Type B pancreatic cell (in vitro differentiated cells): ENCODE measurements around the gene CHST15. TPM values are rescaled to one million over a fixed set of nuclear protein-coding genes. Genes with fewer than 3 reads are reported as not detected.

Source experiments
- DNase-seq: peaks from one replicate; pipeline ENCODE4 v3.0.0; 2021; ENCODE audit warnings: mixed read lengths; ENCODE audit not compliant: unreplicated experiment; ENCODE audit errors: extremely low spot score
- H3K27ac Mint-ChIP-seq: 2 replicates; pipeline ENCODE4 v1.8.0; 2021; ENCODE audit warnings: mild to moderate bottlenecking, mixed read lengths
- H3K27me3 Mint-ChIP-seq: 2 replicates; pipeline ENCODE4 v1.8.0; 2021; ENCODE audit warnings: mixed read lengths
- H3K36me3 Mint-ChIP-seq: 2 replicates; pipeline ENCODE4 v1.8.0; 2021; ENCODE audit warnings: mixed read lengths
- H3K4me1 Mint-ChIP-seq: one replicate; pipeline ENCODE4 v1.8.0; 2021; ENCODE audit warnings: mixed read lengths; ENCODE audit not compliant: unreplicated experiment
- H3K4me3 Mint-ChIP-seq: 2 replicates; pipeline ENCODE4 v1.8.0; 2021; ENCODE audit warnings: mild to moderate bottlenecking, mixed read lengths
- H3K9me3 Mint-ChIP-seq: 2 replicates; pipeline ENCODE4 v1.8.0; 2021; ENCODE audit warnings: mixed read lengths
- CTCF ChIP-seq: fragments of 200-600 bp; sonication (generic); conservative IDR thresholded peaks from 2 replicates; pipeline ENCODE4 v1.5.0; 2021; ENCODE audit warnings: antibody characterized with exemption, mild to moderate bottlenecking
- total RNA-seq: library from RNA; stranded (reverse); gene quantifications from 2 replicates; pipeline ENCODE4 v1.2.1, GENCODE V29; 2021; ENCODE audit warnings: low replicate concordance

The CHST15 gene
- total RNA-seq, 1 donor from 2014 or later: 22.9 TPM

GRCh38 chr10:124061030-124061429 is 32.4 kb downstream of the CHST15 start:
- peaks cover 30% of the 10 kb centered on the region for H3K4me1 Mint-ChIP-seq

GRCh38 chr10:124060148-124060720 is 33.2 kb downstream of the CHST15 start:
- no peak for TF ChIP-seq CTCF
- Mint-ChIP-seq H3K4me1 (peaks cover 22% of the 10 kb centered on the region), H3K27ac (no peak overlapping the region), H3K27me3 (no peaks in the 10 kb centered on the region), H3K9me3 (no peaks in the 10 kb centered on the region), H3K4me3 (no peak overlapping the region), H3K36me3 (peaks cover 4% of the 10 kb centered on the region)
- no peak for DNase-seq

More at GRCh38 chr10:124061030-124061429, 32.4 kb downstream of the CHST15 start:
- peaks cover 4% of the 10 kb centered on the region for H3K36me3 Mint-ChIP-seq
- no peak for TF ChIP-seq CTCF
- no peak overlapping the region for H3K4me3 Mint-ChIP-seq
- no peak overlapping the region for H3K27ac Mint-ChIP-seq
- DNase-seq: no peak
- no peaks in the 10 kb centered on the region for H3K27me3 Mint-ChIP-seq
- no peaks in the 10 kb centered on the region for H3K9me3 Mint-ChIP-seq

- Mint-ChIP-seq H3K4me3 (no peak overlapping the region), H3K36me3 (peaks cover 4% of the 10 kb centered on the region), H3K27ac (no peak overlapping the region), H3K9me3 (no peaks in the 10 kb centered on the region), H3K27me3 (no peaks in the 10 kb centered on the region), H3K4me1 (peaks cover 23% of the 10 kb centered on the region)
- no peak for TF ChIP-seq CTCF
- no peak for DNase-seq
Observed at GRCh38 chr10:124059551-124059950, 33.8 kb downstream of the CHST15 start.

GRCh38 chr10:124058346-124059003 is 34.9 kb downstream of the CHST15 start:
- H3K4me3 Mint-ChIP-seq: no peak overlapping the region
- DNase-seq: no peak
- no peaks in the 10 kb centered on the region for H3K27me3 Mint-ChIP-seq
- H3K9me3 Mint-ChIP-seq: no peaks in the 10 kb centered on the region
- peaks cover 20% of the 10 kb centered on the region for H3K4me1 Mint-ChIP-seq
- peaks cover 9% of the 10 kb centered on the region for H3K36me3 Mint-ChIP-seq
- TF ChIP-seq CTCF: no peak
- no peak overlapping the region for H3K27ac Mint-ChIP-seq

GRCh38 chr10:124057601-124058000 is 35.8 kb downstream of the CHST15 start:
- no peak for TF ChIP-seq CTCF
- no peaks in the 10 kb centered on the region for H3K27me3 Mint-ChIP-seq
- H3K4me1 Mint-ChIP-seq: peaks cover 24% of the 10 kb centered on the region
- no peaks in the 10 kb centered on the region for H3K9me3 Mint-ChIP-seq
- peaks cover 9% of the 10 kb centered on the region for H3K36me3 Mint-ChIP-seq
- DNase-seq: no peak
- no peak overlapping the region for H3K4me3 Mint-ChIP-seq
- H3K27ac Mint-ChIP-seq: no peak overlapping the region
